MM.1S (cell line): Measurements from ENCODE around the gene TET3.

Experiments
- DNase-seq: peaks from one replicate; pipeline ENCODE4 v3.0.0-alpha.2; 2015
- H2AFZ ChIP-seq: fragments of 300-600 bp; sonication (generic); 2 replicates; pipeline ENCODE4 v1.6.0; 2016; ENCODE audit warnings: antibody characterized with exemption, low read length
- H3F3A ChIP-seq: fragments of 300-600 bp; sonication (generic); 2 replicates; pipeline ENCODE4 v1.6.1; 2016; ENCODE audit warnings: mild to moderate bottlenecking, antibody characterized with exemption, low read length, moderate library complexity, mixed read lengths; ENCODE audit not compliant: insufficient read depth
- H3K27ac ChIP-seq: fragments of 300-600 bp; sonication (generic); 2 replicates; pipeline ENCODE4 v1.5.1; 2016; ENCODE audit warnings: mild to moderate bottlenecking, low read length
- H3K27me3 ChIP-seq: fragments of 300-600 bp; sonication (generic); replicated peaks from 2 replicates; pipeline ENCODE4 v1.6.0; 2016; ENCODE audit warnings: low read length; ENCODE audit not compliant: insufficient read depth
- H3K36me3 ChIP-seq: fragments of 300-600 bp; sonication (generic); replicated peaks from 2 replicates; pipeline ENCODE4 v1.6.1; 2016; ENCODE audit warnings: mild to moderate bottlenecking, low read length, mixed read lengths; ENCODE audit not compliant: insufficient read depth
- H3K4me1 ChIP-seq: fragments of 300-600 bp; sonication (generic); 2 replicates; pipeline ENCODE4 v1.6.1; 2016; ENCODE audit warnings: low read length, mixed read lengths
- H3K4me2 ChIP-seq: fragments of 300-600 bp; sonication (generic); 2 replicates; pipeline ENCODE4 v1.6.0; 2016; ENCODE audit warnings: low read depth, low read length
- H3K4me3 ChIP-seq: fragments of 300-600 bp; sonication (generic); 2 replicates; pipeline ENCODE4 v1.5.1; 2016; ENCODE audit warnings: low read length, mixed read lengths
- H3K79me2 ChIP-seq: fragments of 300-600 bp; sonication (generic); 2 replicates; pipeline ENCODE4 v1.6.1; 2016; ENCODE audit warnings: mixed run types, low read length, mixed read lengths
- H3K9ac ChIP-seq: fragments of 300-600 bp; sonication (generic); 2 replicates; pipeline ENCODE4 v1.6.1; 2016; ENCODE audit warnings: low read length, mixed read lengths
- H3K9me2 ChIP-seq: fragments of 300-600 bp; sonication (generic); replicated peaks from 2 replicates; pipeline ENCODE4 v1.6.1; 2016; ENCODE audit warnings: mild to moderate bottlenecking, low read length, mixed read lengths; ENCODE audit not compliant: insufficient read depth
- H3K9me3 ChIP-seq: fragments of 300-600 bp; sonication (generic); replicated peaks from 2 replicates; pipeline ENCODE4 v1.6.1; 2016; ENCODE audit warnings: mild to moderate bottlenecking, low read length, mixed read lengths; ENCODE audit not compliant: insufficient read depth
- H4K20me1 ChIP-seq: fragments of 300-600 bp; sonication (generic); 2 replicates; pipeline ENCODE4 v1.6.1; 2016; ENCODE audit warnings: mild to moderate bottlenecking, low read length, moderate library complexity, mixed read lengths; ENCODE audit not compliant: insufficient read depth
- CTCF ChIP-seq: fragments of 300-600 bp; sonication (generic); IDR thresholded peaks from 2 replicates; pipeline ENCODE4 v1.5.1; 2016; ENCODE audit warnings: antibody characterized with exemption, low read length, mixed read lengths
- EZH2 ChIP-seq: fragments of 300-600 bp; sonication (generic); optimal IDR thresholded peaks from 2 replicates; pipeline ENCODE3; 2017; ENCODE audit warnings: low read depth, mild to moderate bottlenecking, antibody characterized with exemption, low read length, mixed read lengths
- EZH2phosphoT487 ChIP-seq: fragments of 300-600 bp; sonication (generic); IDR thresholded peaks from 2 replicates; pipeline ENCODE4 v1.6.1; 2018; ENCODE audit warnings: antibody characterized with exemption, low read length

TET3 gene

GRCh38 chr2:73998933-73999332 is 14.2 kb downstream of the TET3 start:
- no peaks in the 10 kb centered on the region for H3K9me2 ChIP-seq
- H4K20me1 ChIP-seq, result peaks cover 23% of the 10 kb centered on the region; the same call in 1 of the 2 replicates
- H3K9ac ChIP-seq, result no peak overlapping the region
- TF ChIP-seq EZH2phosphoT487 (no peak), CTCF (no peak)
- no peak overlapping the region for H3K4me3 ChIP-seq
- H3K4me2 ChIP-seq, result no peak overlapping the region
- peaks cover 76% of the 10 kb centered on the region for H3K79me2 ChIP-seq
- no peak overlapping the region for H2AFZ ChIP-seq
- H3K36me3 ChIP-seq, result no peaks in the 10 kb centered on the region
- H3K4me1 ChIP-seq, result no peaks in the 10 kb centered on the region
- 0 out of 2 replicates have a peak, but pooled peaks cover 5% of the 10 kb centered on the region for H3F3A ChIP-seq
- no peak overlapping the region for H3K27ac ChIP-seq
- no peaks in the 10 kb centered on the region for H3K27me3 ChIP-seq
- DNase-seq, result no peak
- H3K9me3 ChIP-seq, result no peaks in the 10 kb centered on the region

GRCh38 chr2:73999881-74000597 is 15.3 kb downstream of the TET3 start:
- Histone ChIP-seq H3K9me2 (no peaks in the 10 kb centered on the region), H3F3A (0 out of 2 replicates have a peak, but pooled peaks cover 5% of the 10 kb centered on the region), H3K9me3 (no peaks in the 10 kb centered on the region), H3K9ac (no peak overlapping the region), H4K20me1 (peaks cover 23% of the 10 kb centered on the region; the same call in 1 of the 2 replicates), H3K36me3 (no peaks in the 10 kb centered on the region), H3K27ac (no peak overlapping the region), H2AFZ (no peak overlapping the region), H3K4me2 (no peak overlapping the region), H3K79me2 (peaks cover 76% of the 10 kb centered on the region), H3K27me3 (no peaks in the 10 kb centered on the region), H3K4me1 (no peaks in the 10 kb centered on the region), H3K4me3 (no peak overlapping the region)
- no peak for DNase-seq
- TF ChIP-seq EZH2phosphoT487 (no peak), CTCF (no peak), EZH2 (no peak)

GRCh38 chr2:74000666-74001065 is 16.0 kb downstream of the TET3 start:
- H3K4me2 ChIP-seq, result no peak overlapping the region

More at GRCh38 chr2:74000666-74001065, 16.0 kb downstream of the TET3 start:
- 0 out of 2 replicates have a peak, but pooled peaks cover 5% of the 10 kb centered on the region for H3F3A ChIP-seq
- no peak overlapping the region for H2AFZ ChIP-seq
- no peak for DNase-seq
- H3K9ac ChIP-seq, result no peak overlapping the region
- H3K4me3 ChIP-seq, result no peak overlapping the region
- peaks cover 76% of the 10 kb centered on the region for H3K79me2 ChIP-seq
- H3K9me3 ChIP-seq, result no peaks in the 10 kb centered on the region
- no peaks in the 10 kb centered on the region for H3K4me1 ChIP-seq
- H3K36me3 ChIP-seq, result no peaks in the 10 kb centered on the region
- H4K20me1 ChIP-seq, result peaks cover 19% of the 10 kb centered on the region; the same call in 1 of the 2 replicates
- no peaks in the 10 kb centered on the region for H3K9me2 ChIP-seq
- H3K27me3 ChIP-seq, result no peaks in the 10 kb centered on the region
- no peak overlapping the region for H3K27ac ChIP-seq
- TF ChIP-seq EZH2phosphoT487 (no peak), EZH2 (no peak), CTCF (no peak)
